Breast epithelium (tissue), 3 donors: ENCODE results near the gene SSH2.
A peak's percentile ranks its signal among the peaks of the same experiment; 100 is the strongest.

Source experiments
- POLR2AphosphoS5 ChIP-seq, 3 donors: sonication (generic); formaldehyde crosslinking; IDR thresholded peaks; one replicate each; pipeline ENCODE4 v1.6.1; 2017; ENCODE audit warnings: antibody characterized with exemption in 3 of 3
- TF ChIP-seq, protein P1 (sequence below), 3 donors: fragments of 450-650 bp; IDR thresholded peaks; one replicate each; pipeline ENCODE4 v1.5.1; 2016 to 2017; ENCODE audit warnings: antibody characterized with exemption in 3 of 3, mild to moderate bottlenecking in 3 of 3, moderate library complexity in 3 of 3

DNA sequence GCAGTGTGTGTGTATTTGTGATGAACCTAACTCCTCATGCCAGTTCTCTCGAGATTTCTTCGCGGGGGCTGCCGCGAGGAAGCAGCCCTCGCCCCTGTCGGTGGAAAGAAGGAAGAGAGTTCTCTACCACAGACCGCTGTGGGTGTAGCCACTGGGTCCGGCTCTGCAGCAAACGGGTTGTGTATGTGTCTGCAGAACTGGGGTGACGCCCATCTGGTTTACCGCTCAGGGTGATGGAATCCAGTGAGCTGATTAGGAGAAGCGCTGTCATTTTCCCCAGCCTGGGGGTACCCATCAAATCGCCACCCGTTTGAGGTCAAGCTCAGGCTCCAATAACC is 315.0 kb downstream of the SSH2 start:
- TF ChIP-seq, protein P1, sequence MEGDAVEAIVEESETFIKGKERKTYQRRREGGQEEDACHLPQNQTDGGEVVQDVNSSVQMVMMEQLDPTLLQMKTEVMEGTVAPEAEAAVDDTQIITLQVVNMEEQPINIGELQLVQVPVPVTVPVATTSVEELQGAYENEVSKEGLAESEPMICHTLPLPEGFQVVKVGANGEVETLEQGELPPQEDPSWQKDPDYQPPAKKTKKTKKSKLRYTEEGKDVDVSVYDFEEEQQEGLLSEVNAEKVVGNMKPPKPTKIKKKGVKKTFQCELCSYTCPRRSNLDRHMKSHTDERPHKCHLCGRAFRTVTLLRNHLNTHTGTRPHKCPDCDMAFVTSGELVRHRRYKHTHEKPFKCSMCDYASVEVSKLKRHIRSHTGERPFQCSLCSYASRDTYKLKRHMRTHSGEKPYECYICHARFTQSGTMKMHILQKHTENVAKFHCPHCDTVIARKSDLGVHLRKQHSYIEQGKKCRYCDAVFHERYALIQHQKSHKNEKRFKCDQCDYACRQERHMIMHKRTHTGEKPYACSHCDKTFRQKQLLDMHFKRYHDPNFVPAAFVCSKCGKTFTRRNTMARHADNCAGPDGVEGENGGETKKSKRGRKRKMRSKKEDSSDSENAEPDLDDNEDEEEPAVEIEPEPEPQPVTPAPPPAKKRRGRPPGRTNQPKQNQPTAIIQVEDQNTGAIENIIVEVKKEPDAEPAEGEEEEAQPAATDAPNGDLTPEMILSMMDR (IDR thresholded peaks at IDR 0.05): peak in 1 of 3 donors; percentile 12
- no peak for TF ChIP-seq POLR2AphosphoS5 (IDR thresholded peaks at IDR 0.05)
